ENCODE measurements around the gene PGAP3. TPM values are rescaled to one million over a fixed set of nuclear protein-coding genes. Genes with fewer than 3 reads are reported as not detected.

PGAP3 gene
- total and polyA plus RNA-seq, 2 of the 4 experiments (the other 2 are of a cell fraction): 4.3 to 9.8 TPM

- TF ChIP-seq, protein P1, sequence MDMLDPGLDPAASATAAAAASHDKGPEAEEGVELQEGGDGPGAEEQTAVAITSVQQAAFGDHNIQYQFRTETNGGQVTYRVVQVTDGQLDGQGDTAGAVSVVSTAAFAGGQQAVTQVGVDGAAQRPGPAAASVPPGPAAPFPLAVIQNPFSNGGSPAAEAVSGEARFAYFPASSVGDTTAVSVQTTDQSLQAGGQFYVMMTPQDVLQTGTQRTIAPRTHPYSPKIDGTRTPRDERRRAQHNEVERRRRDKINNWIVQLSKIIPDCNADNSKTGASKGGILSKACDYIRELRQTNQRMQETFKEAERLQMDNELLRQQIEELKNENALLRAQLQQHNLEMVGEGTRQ (IDR thresholded peaks at IDR 0.05; ENCODE audit: low read depth, low read length): no peak
Observed at GRCh38 chr17:39664581-39665561, 23.0 kb downstream of the PGAP3 start, which contains the start of gene TCAP (continued).

Measured in IMR-90 (cell line).